Measurements from ENCODE around the gene LRP1B.

DNA sequence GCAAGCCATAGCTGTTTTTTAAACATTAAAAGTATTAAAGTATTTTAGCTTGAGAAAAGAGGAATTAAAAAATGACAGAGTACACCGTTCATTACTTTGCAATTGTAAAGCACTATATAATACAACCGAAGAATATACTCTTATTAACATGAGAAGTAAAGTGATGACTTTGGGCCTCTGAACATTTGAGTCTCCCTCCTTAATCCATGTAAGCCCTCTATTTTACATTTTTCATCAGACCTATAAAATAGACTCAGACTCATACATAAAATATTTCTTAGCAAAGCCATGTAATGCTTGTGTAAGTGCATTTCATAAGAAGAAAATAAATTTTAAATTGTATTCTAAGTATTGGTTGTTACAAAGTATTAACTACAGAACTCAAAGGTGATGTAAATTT is 198.6 kb downstream of the LRP1B start:
- TF ChIP-seq YY1 (IDR thresholded peaks at IDR 0.05; ENCODE audit: low read depth) (no peak), TAF1 (IDR thresholded peaks at IDR 0.05; ENCODE audit: low read depth) (no peak), ZBTB7A (IDR thresholded peaks at IDR 0.05; ENCODE audit: low read depth) (no peak), EGR1 (IDR thresholded peaks at IDR 0.05) (no peak), RAD21 (IDR thresholded peaks at IDR 0.05; ENCODE audit: low read depth) (no peak)
- TF ChIP-seq, protein P1, sequence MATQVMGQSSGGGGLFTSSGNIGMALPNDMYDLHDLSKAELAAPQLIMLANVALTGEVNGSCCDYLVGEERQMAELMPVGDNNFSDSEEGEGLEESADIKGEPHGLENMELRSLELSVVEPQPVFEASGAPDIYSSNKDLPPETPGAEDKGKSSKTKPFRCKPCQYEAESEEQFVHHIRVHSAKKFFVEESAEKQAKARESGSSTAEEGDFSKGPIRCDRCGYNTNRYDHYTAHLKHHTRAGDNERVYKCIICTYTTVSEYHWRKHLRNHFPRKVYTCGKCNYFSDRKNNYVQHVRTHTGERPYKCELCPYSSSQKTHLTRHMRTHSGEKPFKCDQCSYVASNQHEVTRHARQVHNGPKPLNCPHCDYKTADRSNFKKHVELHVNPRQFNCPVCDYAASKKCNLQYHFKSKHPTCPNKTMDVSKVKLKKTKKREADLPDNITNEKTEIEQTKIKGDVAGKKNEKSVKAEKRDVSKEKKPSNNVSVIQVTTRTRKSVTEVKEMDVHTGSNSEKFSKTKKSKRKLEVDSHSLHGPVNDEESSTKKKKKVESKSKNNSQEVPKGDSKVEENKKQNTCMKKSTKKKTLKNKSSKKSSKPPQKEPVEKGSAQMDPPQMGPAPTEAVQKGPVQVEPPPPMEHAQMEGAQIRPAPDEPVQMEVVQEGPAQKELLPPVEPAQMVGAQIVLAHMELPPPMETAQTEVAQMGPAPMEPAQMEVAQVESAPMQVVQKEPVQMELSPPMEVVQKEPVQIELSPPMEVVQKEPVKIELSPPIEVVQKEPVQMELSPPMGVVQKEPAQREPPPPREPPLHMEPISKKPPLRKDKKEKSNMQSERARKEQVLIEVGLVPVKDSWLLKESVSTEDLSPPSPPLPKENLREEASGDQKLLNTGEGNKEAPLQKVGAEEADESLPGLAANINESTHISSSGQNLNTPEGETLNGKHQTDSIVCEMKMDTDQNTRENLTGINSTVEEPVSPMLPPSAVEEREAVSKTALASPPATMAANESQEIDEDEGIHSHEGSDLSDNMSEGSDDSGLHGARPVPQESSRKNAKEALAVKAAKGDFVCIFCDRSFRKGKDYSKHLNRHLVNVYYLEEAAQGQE (IDR thresholded peaks at IDR 0.05; ENCODE audit: low read depth): no peak

Data from Ishikawa (cell line).